ENCODE data around the gene SMIM38.

SMIM38 gene

DNA sequence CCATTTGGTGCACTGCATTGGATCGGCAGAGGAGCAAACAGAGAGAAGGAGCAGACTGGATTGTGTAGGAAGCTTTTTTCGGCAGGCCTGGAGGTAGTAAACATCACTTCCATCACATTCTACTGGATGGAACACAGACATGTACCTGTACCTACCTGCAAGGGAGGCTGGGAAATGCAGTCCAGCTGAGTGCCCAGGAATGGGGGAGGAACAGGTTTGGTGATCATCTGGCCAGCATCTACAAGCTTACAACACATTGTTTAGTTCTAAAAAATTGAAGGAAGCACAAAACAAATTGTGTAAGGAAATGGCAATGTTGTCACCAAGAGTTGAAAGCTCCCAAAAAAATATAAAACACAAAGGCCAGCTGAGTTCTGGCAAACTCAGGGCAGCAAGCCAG, 19.1 kb downstream of the SMIM38 start:
- H3K9me3 ChIP-seq (ENCODE audit: control insufficient read depth, low read length), result peaks cover 17% of the 10 kb centered on the region
- DNase-seq (ENCODE audit: low read depth), result no peak
- H3K27me3 ChIP-seq (replicated peaks; ENCODE audit: control insufficient read depth, insufficient read depth, low read length), result peaks cover 29% of the 10 kb centered on the region
- H3K4me3 ChIP-seq (ENCODE audit: low read length), result no peak overlapping the region
- no peaks in the 10 kb centered on the region for H3K36me3 ChIP-seq (ENCODE audit: control insufficient read depth, insufficient read depth, low read length, severe bottlenecking)
- no peaks in the 10 kb centered on the region for H3K4me1 ChIP-seq (ENCODE audit: control insufficient read depth, insufficient read depth, low read length)
- no peak overlapping the region for H3K9ac ChIP-seq (ENCODE audit: low read length)

DNA sequence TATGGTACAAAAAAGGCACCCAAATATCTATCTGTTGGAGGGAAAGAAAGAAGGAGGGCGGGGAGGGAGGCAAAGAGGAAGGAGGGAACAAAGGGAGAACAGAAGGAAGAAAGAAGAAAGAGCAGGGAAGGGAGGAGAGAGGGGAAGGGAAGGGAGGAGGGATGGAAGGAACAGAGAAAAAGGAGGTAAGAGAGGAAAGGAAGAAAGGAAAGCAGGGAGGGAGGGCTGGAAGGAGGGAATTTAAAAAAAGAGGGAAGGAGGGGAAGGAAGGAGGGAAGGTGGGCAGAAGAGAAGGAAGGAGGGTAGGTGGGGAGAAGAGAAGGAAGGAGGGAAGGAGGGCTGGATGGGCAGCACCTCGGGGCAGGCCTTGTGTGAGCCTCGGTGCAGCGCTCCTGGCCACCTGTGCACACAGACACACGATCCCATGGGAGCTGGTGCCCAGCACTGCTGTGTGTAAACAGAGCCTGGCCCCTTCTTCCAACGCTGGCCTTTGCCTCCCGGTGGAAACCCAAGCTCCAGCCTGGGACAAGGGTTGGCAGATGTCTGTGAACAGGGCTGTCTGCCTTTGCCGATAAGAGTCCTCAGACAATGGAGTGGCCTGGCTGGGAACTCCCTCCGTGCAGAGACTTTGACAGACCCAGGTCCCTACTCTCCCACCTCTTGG, 23.2 kb downstream of the SMIM38 start:
- no peak overlapping the region for H3K9ac ChIP-seq (ENCODE audit: low read length)
- no peak overlapping the region for H3K4me3 ChIP-seq (ENCODE audit: low read length)
- H3K4me1 ChIP-seq (ENCODE audit: control insufficient read depth, insufficient read depth, low read length), result no peaks in the 10 kb centered on the region
- DNase-seq (ENCODE audit: low read depth), result no peak
- H3K27me3 ChIP-seq (replicated peaks; ENCODE audit: control insufficient read depth, insufficient read depth, low read length), result peaks cover 45% of the 10 kb centered on the region
- no peaks in the 10 kb centered on the region for H3K36me3 ChIP-seq (ENCODE audit: control insufficient read depth, insufficient read depth, low read length, severe bottlenecking)
- peaks cover 28% of the 10 kb centered on the region for H3K9me3 ChIP-seq (ENCODE audit: control insufficient read depth, low read length)

DNA sequence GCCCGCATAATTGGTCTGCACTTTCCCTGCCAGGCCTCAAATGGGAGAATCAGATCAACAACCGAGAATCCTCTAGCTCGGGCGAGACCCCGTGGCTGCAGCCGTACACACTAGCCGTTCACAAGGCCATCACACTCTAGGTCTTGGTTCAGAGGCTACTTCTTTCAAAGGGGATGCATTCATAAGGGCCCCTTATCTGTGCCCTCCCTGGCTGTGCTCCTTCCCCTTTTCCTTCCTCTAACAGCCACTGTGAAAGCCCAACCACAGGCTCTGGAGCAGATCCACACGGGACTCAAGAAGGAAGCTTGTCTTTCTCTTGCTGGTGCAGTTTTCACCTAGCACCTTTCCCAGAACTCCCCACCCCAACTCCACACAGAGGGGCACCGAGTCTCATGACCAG, 24.5 kb downstream of the SMIM38 start:
- Histone ChIP-seq H3K4me1 (ENCODE audit: control insufficient read depth, insufficient read depth, low read length) (no peaks in the 10 kb centered on the region), H3K36me3 (ENCODE audit: control insufficient read depth, insufficient read depth, low read length, severe bottlenecking) (no peaks in the 10 kb centered on the region), H3K9ac (ENCODE audit: low read length) (no peak overlapping the region), H3K4me3 (ENCODE audit: low read length) (no peak overlapping the region), H3K27me3 (replicated peaks; ENCODE audit: control insufficient read depth, insufficient read depth, low read length) (peaks cover 44% of the 10 kb centered on the region), H3K9me3 (ENCODE audit: control insufficient read depth, low read length) (peaks cover 18% of the 10 kb centered on the region)
- no peak for DNase-seq (ENCODE audit: low read depth)

DNA sequence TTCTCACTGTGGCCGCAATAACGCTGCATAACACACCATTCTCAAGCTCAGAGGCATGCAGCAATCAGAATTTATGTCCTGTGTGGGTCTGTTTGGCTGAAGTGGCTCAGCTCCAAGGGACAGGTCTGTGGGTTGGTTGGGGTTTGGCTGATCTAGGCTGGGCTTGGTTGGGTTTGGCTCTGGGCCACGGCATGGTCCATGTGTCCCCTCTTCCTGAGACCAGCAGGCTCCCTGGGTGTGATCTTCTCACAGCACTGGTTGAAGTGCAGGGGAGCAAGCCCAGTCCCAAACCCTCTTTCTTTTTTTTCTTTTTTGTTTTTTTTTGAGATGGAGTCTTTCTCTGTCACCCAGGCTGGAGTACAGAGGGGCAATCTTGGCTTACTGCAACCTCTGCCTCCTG, 25.0 kb downstream of the SMIM38 start:
- H3K4me3 ChIP-seq (ENCODE audit: low read length), result no peak overlapping the region

DNA sequence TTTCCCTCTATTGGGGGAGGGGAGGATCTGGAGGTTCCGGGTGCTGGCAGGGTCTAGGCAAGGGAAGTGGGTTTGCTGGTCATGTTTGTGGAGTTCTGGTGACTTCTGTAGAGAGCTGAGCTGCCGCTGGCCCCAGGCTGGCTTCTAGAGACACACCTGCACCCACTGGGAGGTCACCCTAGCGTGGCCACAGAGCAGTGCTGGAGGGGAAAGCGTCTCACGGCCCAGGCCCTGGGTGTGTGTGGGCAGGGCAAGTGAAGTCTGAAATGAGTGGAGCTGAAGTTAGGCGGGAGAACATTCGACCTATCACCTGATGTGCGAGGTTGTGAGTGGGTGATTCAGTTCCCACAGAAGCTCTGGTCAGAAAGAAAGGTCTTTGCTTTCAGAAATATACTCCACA, 27.9 kb downstream of the SMIM38 start:
- Histone ChIP-seq H3K9ac (ENCODE audit: low read length) (no peak overlapping the region), H3K4me1 (ENCODE audit: control insufficient read depth, insufficient read depth, low read length) (no peaks in the 10 kb centered on the region), H3K9me3 (ENCODE audit: control insufficient read depth, low read length) (peaks cover 30% of the 10 kb centered on the region), H3K27me3 (replicated peaks; ENCODE audit: control insufficient read depth, insufficient read depth, low read length) (peaks cover 61% of the 10 kb centered on the region), H3K36me3 (ENCODE audit: control insufficient read depth, insufficient read depth, low read length, severe bottlenecking) (no peaks in the 10 kb centered on the region), H3K4me3 (ENCODE audit: low read length) (no peak overlapping the region)
- no peak for DNase-seq (ENCODE audit: low read depth)

More for the DNA sequence above, 25.0 kb downstream of the SMIM38 start:
- no peak overlapping the region for H3K9ac ChIP-seq (ENCODE audit: low read length)
- peaks cover 39% of the 10 kb centered on the region for H3K27me3 ChIP-seq (replicated peaks; ENCODE audit: control insufficient read depth, insufficient read depth, low read length)
- no peak for DNase-seq (ENCODE audit: low read depth)
- H3K9me3 ChIP-seq (ENCODE audit: control insufficient read depth, low read length), result peaks cover 13% of the 10 kb centered on the region
- no peaks in the 10 kb centered on the region for H3K4me1 ChIP-seq (ENCODE audit: control insufficient read depth, insufficient read depth, low read length)
- H3K36me3 ChIP-seq (ENCODE audit: control insufficient read depth, insufficient read depth, low read length, severe bottlenecking), result no peaks in the 10 kb centered on the region

DNA sequence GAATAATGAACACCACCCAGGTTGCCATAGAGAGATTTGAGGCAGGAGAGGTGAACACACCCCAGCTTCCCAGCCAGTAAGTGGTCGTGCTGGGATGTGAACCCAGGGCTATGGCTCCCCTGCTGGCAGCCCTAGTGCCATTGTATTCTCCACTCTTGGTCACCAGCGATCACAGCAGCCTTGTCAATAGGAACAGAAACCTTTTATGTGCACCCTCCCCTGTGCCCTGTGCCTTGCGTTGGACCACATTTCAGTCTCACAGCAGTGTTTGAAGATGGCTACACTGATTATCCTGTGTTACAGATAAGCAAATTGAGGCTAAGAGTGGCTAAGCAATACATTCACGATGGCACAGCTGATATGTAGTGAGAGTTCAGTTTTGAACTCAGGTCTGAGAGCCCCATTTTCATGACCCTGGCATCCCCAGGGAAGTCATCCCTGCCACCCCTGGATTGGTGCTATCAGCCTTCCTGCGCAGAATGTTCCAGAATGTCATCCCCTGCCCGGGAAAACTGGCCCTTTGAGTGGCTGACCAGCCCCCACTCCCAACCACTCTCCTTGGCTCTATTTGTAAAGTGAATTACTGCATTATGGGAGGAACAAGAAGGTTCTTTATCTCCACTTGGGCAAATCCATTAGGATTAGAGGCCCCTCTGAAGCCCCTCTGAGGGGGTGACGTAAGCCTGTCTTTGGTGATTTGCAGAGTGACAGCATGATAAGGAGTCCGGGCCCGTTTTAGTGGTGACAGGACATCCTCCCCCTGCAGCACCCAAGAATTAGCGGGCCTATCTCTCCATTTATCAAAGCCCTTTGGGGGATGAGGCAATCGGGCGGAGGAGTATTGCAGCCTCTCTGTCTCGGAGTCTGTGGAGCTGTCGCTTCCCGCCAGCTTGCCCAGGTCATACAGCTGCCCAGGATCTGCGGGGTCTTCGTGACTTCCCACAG, 30.9 kb downstream of the SMIM38 start:
- Histone ChIP-seq H3K9me3 (ENCODE audit: control insufficient read depth, low read length) (peaks cover 22% of the 10 kb centered on the region), H3K36me3 (ENCODE audit: control insufficient read depth, insufficient read depth, low read length, severe bottlenecking) (no peaks in the 10 kb centered on the region), H3K4me3 (ENCODE audit: low read length) (no peak overlapping the region), H3K9ac (ENCODE audit: low read length) (no peak overlapping the region), H3K27me3 (replicated peaks; ENCODE audit: control insufficient read depth, insufficient read depth, low read length) (peaks cover 53% of the 10 kb centered on the region), H3K4me1 (ENCODE audit: control insufficient read depth, insufficient read depth, low read length) (no peaks in the 10 kb centered on the region)
- DNase-seq (ENCODE audit: low read depth), result no peak

DNA sequence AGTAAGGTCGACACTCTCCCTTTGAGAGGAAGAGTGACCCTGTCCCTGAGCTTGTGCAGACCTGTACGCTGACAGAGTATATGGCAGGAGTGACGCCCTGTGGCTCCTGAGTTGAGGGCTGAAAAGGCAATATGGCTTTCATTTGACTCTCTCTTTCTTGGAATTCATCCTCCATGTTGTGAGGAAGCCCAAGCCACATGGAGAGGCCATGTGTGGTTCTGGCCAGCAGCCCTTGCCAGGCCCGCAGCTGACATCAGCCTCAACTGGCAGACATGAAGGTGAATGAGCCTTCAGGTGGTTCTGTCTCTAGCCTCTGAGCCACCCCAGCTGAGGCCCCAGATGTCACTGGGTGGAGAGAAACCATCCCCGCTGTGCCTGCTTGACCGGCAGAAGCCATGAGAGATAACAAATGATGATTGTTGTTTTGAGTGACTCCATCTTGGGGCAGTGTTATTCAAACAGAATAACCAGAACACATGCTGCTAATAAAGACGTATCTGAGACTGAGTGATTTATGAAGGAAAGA, 31.9 kb downstream of the SMIM38 start:
- no peak for DNase-seq (ENCODE audit: low read depth)
- H3K4me3 ChIP-seq (ENCODE audit: low read length), result no peak overlapping the region
- no peaks in the 10 kb centered on the region for H3K36me3 ChIP-seq (ENCODE audit: control insufficient read depth, insufficient read depth, low read length, severe bottlenecking)
- peaks cover 22% of the 10 kb centered on the region for H3K9me3 ChIP-seq (ENCODE audit: control insufficient read depth, low read length)
- no peak overlapping the region for H3K9ac ChIP-seq (ENCODE audit: low read length)
- H3K27me3 ChIP-seq (replicated peaks; ENCODE audit: control insufficient read depth, insufficient read depth, low read length), result peaks cover 60% of the 10 kb centered on the region
- H3K4me1 ChIP-seq (ENCODE audit: control insufficient read depth, insufficient read depth, low read length), result no peaks in the 10 kb centered on the region

DNA sequence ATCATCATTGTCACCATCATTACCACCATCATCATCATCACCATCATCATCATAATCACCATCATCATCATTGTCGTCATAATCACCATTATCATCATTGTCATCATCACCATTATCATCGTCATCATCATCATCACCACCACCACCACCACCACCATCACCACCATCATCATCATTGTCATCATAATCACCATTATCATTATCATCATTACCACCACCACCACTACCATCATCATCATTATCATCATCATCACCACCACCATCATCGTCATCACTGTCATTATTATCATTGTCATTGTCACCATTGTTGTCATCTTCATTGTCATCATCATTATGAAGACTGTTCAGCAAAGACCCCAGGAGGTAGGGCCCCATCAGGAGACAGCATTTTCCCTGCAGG, 33.3 kb downstream of the SMIM38 start:
- H3K9ac ChIP-seq (ENCODE audit: low read length), result no peak overlapping the region
- H3K4me3 ChIP-seq (ENCODE audit: low read length), result no peak overlapping the region
- peaks cover 60% of the 10 kb centered on the region for H3K27me3 ChIP-seq (replicated peaks; ENCODE audit: control insufficient read depth, insufficient read depth, low read length)
- DNase-seq (ENCODE audit: low read depth), result no peak
- no peaks in the 10 kb centered on the region for H3K36me3 ChIP-seq (ENCODE audit: control insufficient read depth, insufficient read depth, low read length, severe bottlenecking)
- no peaks in the 10 kb centered on the region for H3K4me1 ChIP-seq (ENCODE audit: control insufficient read depth, insufficient read depth, low read length)
- peaks cover 22% of the 10 kb centered on the region for H3K9me3 ChIP-seq (ENCODE audit: control insufficient read depth, low read length)

DNA sequence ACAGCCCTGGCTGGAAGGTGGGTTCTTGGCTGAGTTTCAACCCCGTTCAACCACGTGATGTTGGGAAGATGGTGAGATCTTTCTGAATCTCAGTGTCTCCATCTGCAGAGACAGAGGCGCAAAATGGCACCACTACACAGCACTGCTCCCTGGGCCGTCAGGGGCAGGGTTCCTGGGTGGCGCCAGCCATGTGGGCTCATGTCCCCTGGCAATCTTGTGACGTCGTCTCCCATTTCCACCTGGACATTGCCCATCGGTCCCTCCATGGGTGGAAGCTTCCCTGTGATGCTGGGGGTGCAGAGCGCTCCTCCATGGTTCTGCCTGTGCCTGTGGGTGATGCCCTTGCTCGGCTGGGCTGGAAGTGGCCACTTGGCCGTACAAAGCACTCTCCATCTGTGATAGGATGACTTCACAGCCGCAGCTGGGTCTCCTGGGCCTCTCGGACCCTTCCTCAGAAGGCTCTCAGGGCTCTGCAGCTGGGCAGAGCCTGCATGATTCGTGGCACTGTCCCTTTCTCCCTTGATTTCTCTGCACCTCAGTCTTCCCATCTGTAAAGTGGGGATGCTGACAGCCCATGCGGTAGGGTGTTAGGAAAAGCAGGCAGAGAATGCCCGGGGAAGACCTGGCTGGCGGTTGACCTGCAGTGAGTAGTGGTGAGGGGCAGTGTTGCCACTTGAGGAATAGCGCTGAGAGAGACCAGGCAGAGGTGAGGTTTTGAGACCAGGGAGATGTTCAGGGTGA, 35.2 kb downstream of the SMIM38 start:
- H3K27me3 ChIP-seq (replicated peaks; ENCODE audit: control insufficient read depth, insufficient read depth, low read length), result peaks cover 72% of the 10 kb centered on the region
- no peaks in the 10 kb centered on the region for H3K4me1 ChIP-seq (ENCODE audit: control insufficient read depth, insufficient read depth, low read length)
- no peak for DNase-seq (ENCODE audit: low read depth)
- H3K36me3 ChIP-seq (ENCODE audit: control insufficient read depth, insufficient read depth, low read length, severe bottlenecking), result no peaks in the 10 kb centered on the region
- no peak overlapping the region for H3K9ac ChIP-seq (ENCODE audit: low read length)
- no peak overlapping the region for H3K4me3 ChIP-seq (ENCODE audit: low read length)
- peaks cover 26% of the 10 kb centered on the region for H3K9me3 ChIP-seq (ENCODE audit: control insufficient read depth, low read length)

DNA sequence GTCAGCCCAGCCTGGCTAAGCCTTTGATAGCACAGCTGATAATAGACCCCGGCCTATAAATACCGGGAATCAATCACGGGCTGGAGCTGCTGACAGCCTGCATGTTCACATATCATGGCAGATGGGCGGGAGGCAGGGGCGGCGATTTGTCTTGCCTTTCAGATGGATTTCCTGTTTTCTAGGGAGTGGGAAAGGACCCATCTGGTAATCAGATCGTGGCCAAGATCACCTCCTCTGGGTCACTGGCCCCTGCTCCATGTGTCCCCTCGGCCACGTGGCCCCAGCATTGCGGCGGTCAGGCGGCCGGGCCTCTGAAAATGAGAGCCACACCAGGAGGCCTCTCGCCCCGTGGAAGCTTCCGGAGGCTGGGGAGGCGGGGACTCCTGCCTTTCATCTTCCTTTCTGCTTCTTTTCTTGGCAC, 36.6 kb downstream of the SMIM38 start:
- no peaks in the 10 kb centered on the region for H3K4me1 ChIP-seq (ENCODE audit: control insufficient read depth, insufficient read depth, low read length)
- H3K9me3 ChIP-seq (ENCODE audit: control insufficient read depth, low read length), result peaks cover 21% of the 10 kb centered on the region
- H3K4me3 ChIP-seq (ENCODE audit: low read length), result no peak overlapping the region
- peaks cover 73% of the 10 kb centered on the region for H3K27me3 ChIP-seq (replicated peaks; ENCODE audit: control insufficient read depth, insufficient read depth, low read length)
- DNase-seq (ENCODE audit: low read depth), result no peak
- no peak overlapping the region for H3K9ac ChIP-seq (ENCODE audit: low read length)
- H3K36me3 ChIP-seq (ENCODE audit: control insufficient read depth, insufficient read depth, low read length, severe bottlenecking), result no peaks in the 10 kb centered on the region

DNA sequence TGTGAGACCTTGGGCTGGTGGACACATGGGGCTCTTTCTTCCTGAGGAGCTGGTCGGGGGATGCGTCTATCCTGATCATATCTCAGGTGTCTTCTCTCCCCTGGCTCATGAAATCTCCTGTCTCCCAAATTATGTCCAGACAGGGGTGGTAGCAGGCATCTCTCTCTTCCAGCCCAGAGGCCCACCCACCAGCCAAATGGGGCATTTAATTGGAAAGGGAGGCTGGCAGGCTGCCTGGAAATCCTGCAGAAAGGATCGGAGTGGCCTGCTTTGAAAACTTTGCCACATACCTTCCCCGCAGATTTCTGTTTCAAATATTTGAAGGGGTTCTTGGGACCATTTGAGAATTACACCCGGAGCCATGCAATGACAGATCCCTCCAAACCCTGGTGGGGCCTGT, 37.4 kb downstream of the SMIM38 start:
- no peak for DNase-seq (ENCODE audit: low read depth)
- Histone ChIP-seq H3K4me1 (ENCODE audit: control insufficient read depth, insufficient read depth, low read length) (no peaks in the 10 kb centered on the region), H3K4me3 (ENCODE audit: low read length) (no peak overlapping the region), H3K9ac (ENCODE audit: low read length) (no peak overlapping the region), H3K27me3 (replicated peaks; ENCODE audit: control insufficient read depth, insufficient read depth, low read length) (peaks cover 75% of the 10 kb centered on the region), H3K36me3 (ENCODE audit: control insufficient read depth, insufficient read depth, low read length, severe bottlenecking) (no peaks in the 10 kb centered on the region), H3K9me3 (ENCODE audit: control insufficient read depth, low read length) (peaks cover 12% of the 10 kb centered on the region)
